Measurements from ENCODE around the gene SLC25A53. TPM values are rescaled to one million over a fixed set of nuclear protein-coding genes. Genes with fewer than 3 reads are reported as not detected.
"Not testable (repeated sequence)": the region's sequence is repeated elsewhere in the genome, so short reads cannot be mapped to it uniquely, and the experiment has no call there.

Gene SLC25A53
- total RNA-seq, 1 donor from 2014 or later, result 8.5 TPM

DNA sequence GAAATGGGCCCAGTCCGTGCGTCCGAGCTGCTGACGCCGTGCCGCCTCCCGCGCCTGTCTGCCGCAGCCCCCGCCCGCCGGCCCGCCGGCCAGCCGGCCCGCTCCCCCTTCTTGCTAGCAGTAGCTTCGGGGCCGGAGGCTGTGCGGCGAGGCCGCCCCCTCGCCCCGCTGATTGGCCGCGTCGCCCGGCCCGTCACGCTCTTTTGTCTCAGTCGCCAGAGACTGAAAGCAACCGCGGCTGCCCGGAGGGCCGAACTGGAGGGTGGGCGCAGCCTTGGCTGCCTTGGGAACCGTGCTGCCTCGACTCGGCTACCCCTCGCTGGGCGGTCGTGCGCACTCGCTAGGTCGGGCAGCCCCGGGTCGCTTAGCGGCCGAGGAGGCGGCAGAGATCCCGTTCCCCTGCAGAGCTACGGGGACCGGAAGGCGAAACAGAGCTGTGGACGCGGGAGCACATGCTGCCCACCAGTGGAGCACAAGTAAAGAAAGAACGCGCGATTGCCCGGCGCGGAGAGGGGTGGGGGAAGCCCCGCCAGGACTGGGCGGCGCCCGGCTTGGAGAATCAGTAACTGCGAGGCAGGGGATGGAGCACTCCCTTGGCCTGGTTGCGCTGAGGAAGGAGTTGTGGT, 44.4 kb downstream of the SLC25A53 start, which contains the start of gene ZCCHC18:
Gene ZCCHC18 (plus strand): TSS at position 198 of the 626 bp plus-strand sequence. CDS start 1,589 bp downstream, outside the sequence.
- Mint-ChIP-seq H3K27me3 (ENCODE audit: low read depth) (no peaks in the 10 kb centered on the region), H3K4me1 (peaks cover 3% of the 10 kb centered on the region), H3K4me3 (peak within 1 kb of the TSS; percentile 82), H3K27ac (peak within 1 kb of the TSS; percentile 83), H3K36me3 (no peaks in the 10 kb centered on the region), H3K9me3 (no peaks in the 10 kb centered on the region)
- DNase-seq (ENCODE audit: low spot score in 2 of 2, unreplicated experiment in 2 of 2), result peak; percentile 34 to 63
- TF ChIP-seq, protein P1, sequence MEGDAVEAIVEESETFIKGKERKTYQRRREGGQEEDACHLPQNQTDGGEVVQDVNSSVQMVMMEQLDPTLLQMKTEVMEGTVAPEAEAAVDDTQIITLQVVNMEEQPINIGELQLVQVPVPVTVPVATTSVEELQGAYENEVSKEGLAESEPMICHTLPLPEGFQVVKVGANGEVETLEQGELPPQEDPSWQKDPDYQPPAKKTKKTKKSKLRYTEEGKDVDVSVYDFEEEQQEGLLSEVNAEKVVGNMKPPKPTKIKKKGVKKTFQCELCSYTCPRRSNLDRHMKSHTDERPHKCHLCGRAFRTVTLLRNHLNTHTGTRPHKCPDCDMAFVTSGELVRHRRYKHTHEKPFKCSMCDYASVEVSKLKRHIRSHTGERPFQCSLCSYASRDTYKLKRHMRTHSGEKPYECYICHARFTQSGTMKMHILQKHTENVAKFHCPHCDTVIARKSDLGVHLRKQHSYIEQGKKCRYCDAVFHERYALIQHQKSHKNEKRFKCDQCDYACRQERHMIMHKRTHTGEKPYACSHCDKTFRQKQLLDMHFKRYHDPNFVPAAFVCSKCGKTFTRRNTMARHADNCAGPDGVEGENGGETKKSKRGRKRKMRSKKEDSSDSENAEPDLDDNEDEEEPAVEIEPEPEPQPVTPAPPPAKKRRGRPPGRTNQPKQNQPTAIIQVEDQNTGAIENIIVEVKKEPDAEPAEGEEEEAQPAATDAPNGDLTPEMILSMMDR (IDR thresholded peaks at IDR 0.05; ENCODE audit: unreplicated experiment), result no peak

- not testable (repeated sequence) for DNase-seq (ENCODE audit: low spot score in 2 of 2, unreplicated experiment in 2 of 2); H3K27me3 Mint-ChIP-seq (ENCODE audit: low read depth); H3K4me1 Mint-ChIP-seq; H3K27ac Mint-ChIP-seq; H3K4me3 Mint-ChIP-seq; H3K36me3 Mint-ChIP-seq; H3K9me3 Mint-ChIP-seq
Measured at GRCh38 chrX:104110491-104111240, 46.1 kb downstream of the SLC25A53 start.

- no peak for DNase-seq (ENCODE audit: low spot score in 2 of 2, unreplicated experiment in 2 of 2)
- H3K4me1 Mint-ChIP-seq, result peaks cover 3% of the 10 kb centered on the region
- no peak overlapping the region for H3K4me3 Mint-ChIP-seq
- H3K27ac Mint-ChIP-seq, result no peak overlapping the region
- H3K9me3 Mint-ChIP-seq, result no peaks in the 10 kb centered on the region
- TF ChIP-seq, protein P1 (IDR thresholded peaks at IDR 0.05; ENCODE audit: unreplicated experiment), result no peak
- H3K36me3 Mint-ChIP-seq, result peaks cover 2% of the 10 kb centered on the region
- H3K27me3 Mint-ChIP-seq (ENCODE audit: low read depth), result peaks cover 2% of the 10 kb centered on the region
Measured at GRCh38 chrX:104108955-104109354, 47.9 kb downstream of the SLC25A53 start.

- Mint-ChIP-seq H3K36me3 (peaks cover 2% of the 10 kb centered on the region), H3K9me3 (no peaks in the 10 kb centered on the region), H3K27ac (no peak overlapping the region), H3K4me3 (no peak overlapping the region), H3K27me3 (ENCODE audit: low read depth) (peaks cover 6% of the 10 kb centered on the region), H3K4me1 (no peaks in the 10 kb centered on the region)
- TF ChIP-seq, protein P1 (IDR thresholded peaks at IDR 0.05; ENCODE audit: unreplicated experiment), result no peak
- no peak for DNase-seq (ENCODE audit: low spot score in 2 of 2, unreplicated experiment in 2 of 2)
Measured at GRCh38 chrX:104105330-104106262, 51.2 kb downstream of the SLC25A53 start.

- Mint-ChIP-seq H3K36me3 (peaks cover 2% of the 10 kb centered on the region), H3K4me3 (no peak overlapping the region), H3K9me3 (no peaks in the 10 kb centered on the region), H3K27me3 (ENCODE audit: low read depth) (peaks cover 7% of the 10 kb centered on the region), H3K27ac (no peak overlapping the region), H3K4me1 (no peaks in the 10 kb centered on the region)
- TF ChIP-seq, protein P1 (IDR thresholded peaks at IDR 0.05; ENCODE audit: unreplicated experiment), result no peak
- no peak for DNase-seq (ENCODE audit: low spot score in 2 of 2, unreplicated experiment in 2 of 2)
Measured at GRCh38 chrX:104104676-104105075, 52.1 kb downstream of the SLC25A53 start.
